ENCODE data around the gene TADA2B. TPM values are rescaled to one million over a fixed set of nuclear protein-coding genes. Genes with fewer than 3 reads are reported as not detected.

Gene TADA2B
- total and polyA plus RNA-seq, 2 of the 4 experiments (the other 2 are of a cell fraction): 6.1 to 8.6 TPM

DNA sequence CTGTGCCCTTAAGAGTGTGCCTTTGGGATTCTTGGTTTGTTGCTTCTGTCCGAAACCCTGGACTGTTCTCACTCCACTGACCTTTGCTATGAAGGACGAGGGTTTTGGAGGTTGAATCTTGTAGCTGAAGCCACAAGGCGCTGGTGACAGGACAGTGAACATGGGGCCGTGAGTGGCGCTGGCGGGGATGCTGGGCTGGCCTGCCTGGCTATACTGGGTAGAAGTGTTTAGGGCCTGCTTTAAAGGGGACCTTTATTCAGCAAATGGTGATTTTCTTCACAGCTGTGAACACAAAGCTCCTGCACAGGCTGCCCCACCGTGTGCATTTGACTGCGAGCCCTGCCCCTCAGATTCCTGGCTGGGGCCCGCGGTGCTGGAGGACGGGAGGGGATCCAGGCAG, 27.1 kb upstream of the TADA2B start:
- peaks cover 20% of the 10 kb centered on the region for H3K9me1 ChIP-seq (ENCODE audit: insufficient read depth, low read length)
- H3K27ac ChIP-seq (ENCODE audit: insufficient read depth, low read length): no peak overlapping the region
- dilution Hi-C loops (cut with HindIII; ENCODE audit: low sequenced_read_pairs, unreplicated experiment) (no loop called here), intact Hi-C loops (cut with micrococcal nuclease) (no loop called here), in situ Hi-C loops (cut with MboI; ENCODE audit: low sequenced_read_pairs) (no loop called here)
- no TSS peak for BruUV-seq (replicated peaks)
- no peak overlapping the region for H2AK9ac ChIP-seq (replicated peaks; ENCODE audit: low read depth, low read length, poor library complexity)
- H3K4ac ChIP-seq (ENCODE audit: low read depth, low read length): no peak overlapping the region
- H2BK120ac ChIP-seq (ENCODE audit: low read depth, low read length): no peak overlapping the region
- H2AK5ac ChIP-seq (ENCODE audit: low read depth, low read length): no peak overlapping the region
- H4K91ac ChIP-seq (ENCODE audit: insufficient read depth, low read depth, low read length): no peak overlapping the region
- no peak overlapping the region for H3K18ac ChIP-seq (ENCODE audit: low read depth, low read length)
- H2BK5ac ChIP-seq (ENCODE audit: low read depth, low read length, poor library complexity, severe bottlenecking): no peak overlapping the region
- TF ChIP-seq MAFK (IDR thresholded peaks at IDR 0.05; ENCODE audit: low read depth, low read length): no peak
- TF ChIP-seq, protein P1, sequence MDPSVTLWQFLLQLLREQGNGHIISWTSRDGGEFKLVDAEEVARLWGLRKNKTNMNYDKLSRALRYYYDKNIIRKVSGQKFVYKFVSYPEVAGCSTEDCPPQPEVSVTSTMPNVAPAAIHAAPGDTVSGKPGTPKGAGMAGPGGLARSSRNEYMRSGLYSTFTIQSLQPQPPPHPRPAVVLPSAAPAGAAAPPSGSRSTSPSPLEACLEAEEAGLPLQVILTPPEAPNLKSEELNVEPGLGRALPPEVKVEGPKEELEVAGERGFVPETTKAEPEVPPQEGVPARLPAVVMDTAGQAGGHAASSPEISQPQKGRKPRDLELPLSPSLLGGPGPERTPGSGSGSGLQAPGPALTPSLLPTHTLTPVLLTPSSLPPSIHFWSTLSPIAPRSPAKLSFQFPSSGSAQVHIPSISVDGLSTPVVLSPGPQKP (IDR thresholded peaks at IDR 0.05; ENCODE audit: borderline replicate concordance, low read depth, low read length): no peak
- no peak for TF ChIP-seq RCOR1 (IDR thresholded peaks at IDR 0.05; ENCODE audit: insufficient replicate concordance, low read length)
- no peak for TF ChIP-seq SMC3 (IDR thresholded peaks at IDR 0.05; ENCODE audit: low read depth, low read length)
- no peak for TF ChIP-seq MAZ (IDR thresholded peaks at IDR 0.05; ENCODE audit: borderline replicate concordance, low read depth, low read length)
- TF ChIP-seq, protein P2, sequence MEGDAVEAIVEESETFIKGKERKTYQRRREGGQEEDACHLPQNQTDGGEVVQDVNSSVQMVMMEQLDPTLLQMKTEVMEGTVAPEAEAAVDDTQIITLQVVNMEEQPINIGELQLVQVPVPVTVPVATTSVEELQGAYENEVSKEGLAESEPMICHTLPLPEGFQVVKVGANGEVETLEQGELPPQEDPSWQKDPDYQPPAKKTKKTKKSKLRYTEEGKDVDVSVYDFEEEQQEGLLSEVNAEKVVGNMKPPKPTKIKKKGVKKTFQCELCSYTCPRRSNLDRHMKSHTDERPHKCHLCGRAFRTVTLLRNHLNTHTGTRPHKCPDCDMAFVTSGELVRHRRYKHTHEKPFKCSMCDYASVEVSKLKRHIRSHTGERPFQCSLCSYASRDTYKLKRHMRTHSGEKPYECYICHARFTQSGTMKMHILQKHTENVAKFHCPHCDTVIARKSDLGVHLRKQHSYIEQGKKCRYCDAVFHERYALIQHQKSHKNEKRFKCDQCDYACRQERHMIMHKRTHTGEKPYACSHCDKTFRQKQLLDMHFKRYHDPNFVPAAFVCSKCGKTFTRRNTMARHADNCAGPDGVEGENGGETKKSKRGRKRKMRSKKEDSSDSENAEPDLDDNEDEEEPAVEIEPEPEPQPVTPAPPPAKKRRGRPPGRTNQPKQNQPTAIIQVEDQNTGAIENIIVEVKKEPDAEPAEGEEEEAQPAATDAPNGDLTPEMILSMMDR (conservative IDR thresholded peaks at IDR 0.05; ENCODE audit: low read depth, low read length): no peak
- TF ChIP-seq BHLHE40 (IDR thresholded peaks at IDR 0.05; ENCODE audit: low read depth, low read length): no peak
- no peak for TF ChIP-seq RAD21 (IDR thresholded peaks at IDR 0.05; ENCODE audit: low read length)
- TF ChIP-seq RFX5 (IDR thresholded peaks at IDR 0.05; ENCODE audit: low read depth, low read length): no peak
- TF ChIP-seq FOS (IDR thresholded peaks at IDR 0.05; ENCODE audit: low read depth, low read length): no peak
- TF ChIP-seq CEBPB (IDR thresholded peaks at IDR 0.05; ENCODE audit: low read depth, low read length): no peak
- ChIA-PET CTCF (no interaction called here), POLR2A (ENCODE audit: unreplicated experiment) (no interaction called here)
- no CpG with 5 or more reads among the region's 11 CpGs for WGBS, 2 experiments (ENCODE audit: extremely low coverage in 2 of 2, insufficient read length in 1 of 2)
- H4K20me1 ChIP-seq (ENCODE audit: insufficient read depth, low read length): no peaks in the 10 kb centered on the region
- DNase-seq (no peak), ATAC-seq (ENCODE audit: low read depth) (no peak)
- H2AFZ ChIP-seq (replicated peaks; ENCODE audit: low read length, poor library complexity): no peak overlapping the region
- no peak overlapping the region for H3K56ac ChIP-seq (ENCODE audit: extremely low read depth, insufficient read depth, low read length)
- no peak overlapping the region for H3K4me2 ChIP-seq (ENCODE audit: low read depth, low read length)
- peaks cover 50% of the 10 kb centered on the region for H3K36me3 ChIP-seq (ENCODE audit: control insufficient read depth, insufficient read depth, low read length)
- H2BK20ac ChIP-seq (ENCODE audit: low read depth, low read length): no peak overlapping the region
- no peaks in the 10 kb centered on the region for H3K27me3 ChIP-seq (ENCODE audit: control insufficient read depth, insufficient read depth, low read length)
- H3K9ac ChIP-seq (ENCODE audit: low read depth, low read length): no peak overlapping the region
- H3K4me1 ChIP-seq (ENCODE audit: control insufficient read depth, insufficient read depth, low read length): no peaks in the 10 kb centered on the region
- H3K4me3 ChIP-seq (ENCODE audit: insufficient read depth, low read depth, low read length): no peak overlapping the region
- H4K5ac ChIP-seq (ENCODE audit: low read depth, low read length): no peak overlapping the region
- no peak overlapping the region for H2BK15ac ChIP-seq (ENCODE audit: low read depth, low read length)
- H3K9me3 ChIP-seq (ENCODE audit: control insufficient read depth, insufficient read depth, low read length): no peaks in the 10 kb centered on the region
- peaks cover 16 to 40% of the 10 kb centered on the region in 2 experiments for H3K79me1 ChIP-seq (ENCODE audit: low read depth in 1 of 2, low read length in 2 of 2)
- H3K14ac ChIP-seq (replicated peaks; ENCODE audit: low read depth, low read length): no peak overlapping the region
- H4K8ac ChIP-seq (ENCODE audit: low read depth in 2 of 2, low read length in 2 of 2): no peak overlapping the region
- no peak overlapping the region for H3K23ac ChIP-seq (ENCODE audit: low read depth, low read length)

All from IMR-90 (cell line).